ENCODE data around the gene ZNF780B.

DNA sequence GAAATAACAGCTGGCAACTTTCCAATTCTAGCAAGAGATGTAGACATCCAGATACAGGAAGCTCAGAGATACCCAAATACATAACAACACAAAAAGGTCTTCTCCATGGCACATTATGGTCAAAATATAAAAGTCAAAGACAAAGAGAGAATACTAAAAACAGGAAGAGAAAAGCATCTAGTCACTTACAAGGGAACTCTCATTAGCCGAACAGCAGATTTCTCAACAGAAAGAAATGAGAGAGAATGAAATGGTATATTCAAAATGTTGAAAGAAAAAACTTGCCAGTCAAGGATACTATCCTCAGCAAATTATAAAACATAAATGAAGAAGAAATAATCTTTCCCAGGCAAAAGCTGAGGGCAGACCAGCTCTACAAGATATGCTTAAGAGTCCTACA, 22.3 kb upstream of the ZNF780B start:
- TF ChIP-seq CTCF (IDR thresholded peaks at IDR 0.05) (no peak), EZH2phosphoT487 (IDR thresholded peaks at IDR 0.05) (no peak)

Measured in neural progenitor cell (in vitro differentiated cells).